Choroid plexus epithelial cell (primary cell): ENCODE measurements around the gene IQSEC2.
A peak's percentile ranks its signal among the peaks of the same experiment; 100 is the strongest.

Source experiments
- DNase-seq: peaks from one replicate; pipeline ENCODE4 v3.0.0-alpha.2; 2010; ENCODE audit warnings: low read depth
- H3K4me3 ChIP-seq: 2 replicates; pipeline ENCODE4 v1.5.1; 2011; ENCODE audit warnings: low read depth, mild to moderate bottlenecking, control low read depth, low read length, moderate library complexity
- TF ChIP-seq, protein P1 (sequence below): conservative IDR thresholded peaks from 2 replicates; pipeline ENCODE4 v1.5.1; 2011; ENCODE audit warnings: low read depth, mild to moderate bottlenecking, control low read depth, inconsistent platforms, low read length, moderate library complexity

IQSEC2 gene

DNA sequence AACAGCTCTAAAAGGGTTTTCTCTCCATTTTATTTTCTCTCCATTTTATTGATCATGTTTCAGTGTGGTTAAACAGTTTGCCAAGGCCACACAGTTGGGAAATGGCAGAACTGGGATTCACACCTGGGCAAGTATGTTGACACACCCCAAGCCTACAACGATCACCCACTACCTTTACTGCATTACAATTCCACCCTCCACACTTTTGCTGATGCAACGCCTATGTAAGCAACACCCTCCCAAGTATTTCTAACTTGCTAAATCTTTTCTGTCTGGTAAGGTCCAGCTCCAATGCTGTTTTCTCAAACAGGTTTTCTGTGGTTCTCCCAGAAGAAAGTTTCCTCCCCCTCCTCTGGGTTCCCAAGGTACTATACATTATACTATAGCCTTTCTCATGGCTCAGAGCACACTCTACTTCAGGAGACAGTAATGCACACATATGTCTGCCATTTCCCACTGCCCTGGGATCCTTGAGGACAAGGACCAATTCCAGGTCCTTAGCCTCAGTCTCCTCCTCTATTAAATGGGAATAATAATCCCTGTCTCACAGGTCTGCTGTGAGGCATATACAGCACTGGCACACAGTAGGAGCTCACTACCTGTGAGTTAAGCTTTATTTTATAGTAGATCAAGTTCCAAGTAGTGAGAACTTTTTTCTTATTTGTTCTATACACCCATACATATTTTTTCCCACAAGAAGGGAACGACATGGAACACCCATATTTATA is 27.9 kb downstream of the IQSEC2 start:
- no peak overlapping the region for H3K4me3 ChIP-seq

GRCh38 chrX:53251307-53251706 is 30.1 kb downstream of the IQSEC2 start:
- no peak for DNase-seq

More for the DNA sequence above, 27.9 kb downstream of the IQSEC2 start:
- DNase-seq, result no peak
- TF ChIP-seq, protein P1, sequence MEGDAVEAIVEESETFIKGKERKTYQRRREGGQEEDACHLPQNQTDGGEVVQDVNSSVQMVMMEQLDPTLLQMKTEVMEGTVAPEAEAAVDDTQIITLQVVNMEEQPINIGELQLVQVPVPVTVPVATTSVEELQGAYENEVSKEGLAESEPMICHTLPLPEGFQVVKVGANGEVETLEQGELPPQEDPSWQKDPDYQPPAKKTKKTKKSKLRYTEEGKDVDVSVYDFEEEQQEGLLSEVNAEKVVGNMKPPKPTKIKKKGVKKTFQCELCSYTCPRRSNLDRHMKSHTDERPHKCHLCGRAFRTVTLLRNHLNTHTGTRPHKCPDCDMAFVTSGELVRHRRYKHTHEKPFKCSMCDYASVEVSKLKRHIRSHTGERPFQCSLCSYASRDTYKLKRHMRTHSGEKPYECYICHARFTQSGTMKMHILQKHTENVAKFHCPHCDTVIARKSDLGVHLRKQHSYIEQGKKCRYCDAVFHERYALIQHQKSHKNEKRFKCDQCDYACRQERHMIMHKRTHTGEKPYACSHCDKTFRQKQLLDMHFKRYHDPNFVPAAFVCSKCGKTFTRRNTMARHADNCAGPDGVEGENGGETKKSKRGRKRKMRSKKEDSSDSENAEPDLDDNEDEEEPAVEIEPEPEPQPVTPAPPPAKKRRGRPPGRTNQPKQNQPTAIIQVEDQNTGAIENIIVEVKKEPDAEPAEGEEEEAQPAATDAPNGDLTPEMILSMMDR, result no peak

GRCh38 chrX:53250556-53250955 is 30.8 kb downstream of the IQSEC2 start:
- H3K4me3 ChIP-seq, result no peak overlapping the region
- TF ChIP-seq, protein P1, result no peak
- DNase-seq, result no peak

More at GRCh38 chrX:53251307-53251706, 30.1 kb downstream of the IQSEC2 start:
- TF ChIP-seq, protein P1, result no peak
- no peak overlapping the region for H3K4me3 ChIP-seq

DNA sequence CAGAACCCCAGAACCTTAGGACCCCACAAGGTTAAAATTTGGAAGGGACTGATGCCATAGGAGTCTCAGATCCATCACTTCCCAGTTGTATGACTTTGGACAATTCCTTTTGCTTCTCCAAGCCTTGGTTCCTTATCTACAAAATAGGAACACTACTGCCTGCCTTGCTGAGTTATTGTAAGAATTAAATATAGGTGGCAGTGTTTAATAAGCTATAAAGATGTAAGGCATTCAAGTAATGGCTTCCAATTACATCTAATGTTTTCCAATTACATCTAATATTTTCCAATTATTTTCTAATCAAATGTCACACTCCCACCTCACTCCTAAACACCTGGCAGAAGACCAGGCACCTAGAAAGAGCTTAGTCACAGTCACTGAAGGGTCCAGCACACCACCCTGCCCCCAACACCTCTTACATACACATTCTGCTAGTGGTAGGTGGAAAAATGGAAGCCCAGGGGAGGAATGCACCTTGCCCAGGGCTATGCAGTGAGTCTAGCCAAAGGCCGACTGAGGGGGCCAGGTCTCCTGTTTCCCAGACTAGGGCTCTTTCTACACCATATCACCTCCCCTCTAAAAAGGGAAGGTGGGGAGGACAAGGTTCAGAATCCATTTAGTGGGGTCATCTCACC is 31.9 kb downstream of the IQSEC2 start:
- TF ChIP-seq, protein P1, result peak; percentile 1
- no peak for DNase-seq
- H3K4me3 ChIP-seq, result no peak overlapping the region

- no peak overlapping the region for H3K4me3 ChIP-seq
- no peak for DNase-seq
- TF ChIP-seq, protein P1, result no peak
Observed at GRCh38 chrX:53247928-53248327, 33.5 kb downstream of the IQSEC2 start.

- no peak for DNase-seq
- TF ChIP-seq, protein P1, result no peak
- no peak overlapping the region for H3K4me3 ChIP-seq
Observed at GRCh38 chrX:53246231-53246630, 35.2 kb downstream of the IQSEC2 start.
